HEK293T (cell line): ENCODE data around the gene IGFBPL1.

Experiments
- CTCF ChIA-PET: fragments of 350-600 bp; formaldehyde crosslinking; extraction: SDS; loops from one replicate; lab custom pipeline; 2021; ENCODE audit warnings: antibody characterized with exemption, inconsistent platforms; lab: Yijun Ruan, JAX
- POLR2A ChIA-PET: fragments of 350-600 bp; formaldehyde crosslinking; extraction: SDS; loops from one replicate; lab custom pipeline; 2020; ENCODE audit warnings: antibody characterized with exemption, inconsistent platforms; lab: Yijun Ruan, JAX
- DNase-seq: peaks from one replicate; pipeline ENCODE4 v3.0.0; 2012; ENCODE audit warnings: mixed read lengths; ENCODE audit errors: extremely low spot score
- ARNT ChIP-seq: fragments of 450-650 bp; IDR thresholded peaks from 2 replicates; pipeline ENCODE4 v1.6.1; 2017; ENCODE audit warnings: mild to moderate bottlenecking
- BHLHE40 ChIP-seq: fragments of 450-650 bp; IDR thresholded peaks from 2 replicates; pipeline ENCODE4 v1.6.1; 2016; ENCODE audit warnings: mild to moderate bottlenecking, moderate library complexity, borderline replicate concordance
- CTBP1 ChIP-seq: fragments of 450-650 bp; IDR thresholded peaks from 2 replicates; pipeline ENCODE4 v1.6.1; 2016; ENCODE audit warnings: borderline replicate concordance
- ELF4 ChIP-seq: fragments of 450-650 bp; IDR thresholded peaks from 2 replicates; pipeline ENCODE4 v1.6.1; 2017; ENCODE audit warnings: antibody characterized with exemption
- FOXA1 ChIP-seq: fragments of 450-650 bp; IDR thresholded peaks from 2 replicates; pipeline ENCODE4 v1.6.1; 2016; ENCODE audit warnings: mild to moderate bottlenecking
- FOXK2 ChIP-seq: fragments of 450-650 bp; IDR thresholded peaks from 2 replicates; pipeline ENCODE4 v1.6.1; 2016; ENCODE audit warnings: mild to moderate bottlenecking
- FOXM1 ChIP-seq: fragments of 450-650 bp; IDR thresholded peaks from 2 replicates; pipeline ENCODE4 v1.6.1; 2017; ENCODE audit warnings: mild to moderate bottlenecking, borderline replicate concordance
- HDGF ChIP-seq: fragments of 450-650 bp; IDR thresholded peaks from 2 replicates; pipeline ENCODE4 v1.6.1; 2017; ENCODE audit warnings: antibody characterized with exemption, borderline replicate concordance
- L3MBTL2 ChIP-seq: fragments of 450-650 bp; conservative IDR thresholded peaks from 2 replicates; pipeline ENCODE4 v1.6.1; 2016; ENCODE audit warnings: mild to moderate bottlenecking
- LEF1 ChIP-seq: fragments of 450-650 bp; IDR thresholded peaks from 2 replicates; pipeline ENCODE4 v1.6.1; 2017; ENCODE audit warnings: mild to moderate bottlenecking, borderline replicate concordance
- NFRKB ChIP-seq: fragments of 450-650 bp; IDR thresholded peaks from 2 replicates; pipeline ENCODE4 v1.6.1; 2016; ENCODE audit warnings: mild to moderate bottlenecking, moderate library complexity
- PKNOX1 ChIP-seq: fragments of 450-650 bp; IDR thresholded peaks from 2 replicates; pipeline ENCODE4 v1.6.1; 2016
- SP1 ChIP-seq: fragments of 450-650 bp; IDR thresholded peaks from 2 replicates; pipeline ENCODE4 v1.6.1; 2017
- SUZ12 ChIP-seq: fragments of 450-650 bp; IDR thresholded peaks from 2 replicates; pipeline ENCODE4 v1.6.1; 2016; ENCODE audit warnings: mild to moderate bottlenecking
- TARDBP ChIP-seq: fragments of 450-650 bp; IDR thresholded peaks from 2 replicates; pipeline ENCODE4 v1.6.1; 2016
- ZNF384 ChIP-seq: fragments of 450-650 bp; IDR thresholded peaks from 2 replicates; pipeline ENCODE4 v1.6.1; 2016

IGFBPL1 gene

GRCh38 chr9:38435521-38435920 is 11.3 kb upstream of the IGFBPL1 start:
- CTCF ChIA-PET: interaction anchor here (1.7 kb wide), 1 partner anchor 18 kb away, joined by 7 read pairs; no protein-coding TSS in a partner anchor
- TF ChIP-seq L3MBTL2 (no peak), TARDBP (no peak)
- no peak for DNase-seq
- POLR2A ChIA-PET: no interaction called here

GRCh38 chr9:38434853-38435252 is 10.6 kb upstream of the IGFBPL1 start:
- CTCF ChIA-PET: interaction anchor here (1.7 kb wide), 1 partner anchor 18 kb away, joined by 7 read pairs; no protein-coding TSS in a partner anchor
- POLR2A ChIA-PET: no interaction called here
- TF ChIP-seq FOXK2 (no peak), NFRKB (no peak), ARNT (no peak), SP1 (no peak), ELF4 (no peak), ZNF384 (no peak), PKNOX1 (no peak), CTBP1 (no peak)
- DNase-seq: no peak

GRCh38 chr9:38434365-38434764 is 10.1 kb upstream of the IGFBPL1 start:
- TF ChIP-seq FOXK2: no peak
- TF ChIP-seq TARDBP: no peak
- no peak for TF ChIP-seq NFRKB
- TF ChIP-seq FOXM1: no peak
- no peak for TF ChIP-seq CTBP1
- TF ChIP-seq L3MBTL2: no peak
- TF ChIP-seq ELF4: no peak
- TF ChIP-seq HDGF: no peak
- TF ChIP-seq ARNT: no peak
- no peak for TF ChIP-seq LEF1
- TF ChIP-seq ZNF384: no peak
- no peak for TF ChIP-seq BHLHE40
- TF ChIP-seq FOXA1: no peak
- TF ChIP-seq SUZ12: no peak
- no peak for TF ChIP-seq SP1
- no peak for TF ChIP-seq PKNOX1
- no peak for DNase-seq
- ChIA-PET POLR2A (no interaction called here), CTCF (interaction anchor here (1.7 kb wide), 1 partner anchor 17 kb away, joined by 7 read pairs; no protein-coding TSS in a partner anchor)

- TF ChIP-seq ELF4: no peak
- no peak for TF ChIP-seq SUZ12
- no peak for TF ChIP-seq BHLHE40
- TF ChIP-seq FOXK2: no peak
- no peak for TF ChIP-seq SP1
- no peak for TF ChIP-seq ZNF384
- peak; percentile 60; the same call in 1 of the 2 replicates for TF ChIP-seq L3MBTL2
- TF ChIP-seq FOXM1: no peak
- ChIA-PET CTCF (no interaction called here), POLR2A (no interaction called here)
- DNase-seq: peak; percentile 46
These were observed 8.8 kb upstream of the IGFBPL1 start for GRCh38 chr9:38432922-38433510.

GRCh38 chr9:38431116-38431515 is 6.9 kb upstream of the IGFBPL1 start:
- ChIA-PET POLR2A (no interaction called here), CTCF (no interaction called here)
- TF ChIP-seq NFRKB: no peak
- no peak for TF ChIP-seq HDGF
- no peak for TF ChIP-seq LEF1
- no peak for TF ChIP-seq ARNT
- TF ChIP-seq FOXM1: no peak
- TF ChIP-seq SUZ12: no peak
- no peak for TF ChIP-seq ZNF384
- no peak for TF ChIP-seq CTBP1
- DNase-seq: no peak

- POLR2A ChIA-PET: no interaction called here
- TF ChIP-seq SP1 (no peak), SUZ12 (no peak), L3MBTL2 (no peak), BHLHE40 (no peak), NFRKB (no peak), CTBP1 (no peak), ZNF384 (no peak), FOXA1 (no peak), TARDBP (no peak), FOXM1 (no peak), ELF4 (no peak), ARNT (no peak), HDGF (no peak), LEF1 (no peak), PKNOX1 (no peak), FOXK2 (no peak)
- CTCF ChIA-PET: no interaction called here
- no peak for DNase-seq
These were observed 3.8 kb upstream of the IGFBPL1 start for GRCh38 chr9:38428062-38428461.
